Osteoblast (primary cell): ENCODE results near the gene BABAM1. TPM values are rescaled to one million over a fixed set of nuclear protein-coding genes. Genes with fewer than 3 reads are reported as not detected.

Experiments
- DNase-seq: peaks from one replicate; pipeline ENCODE4 v3.0.0; 2011; ENCODE audit warnings: low spot score, mixed read lengths; ENCODE audit not compliant: insufficient read length; ENCODE audit errors: missing footprints
- H2AFZ ChIP-seq: 2 replicates; pipeline ENCODE4 v1.6.0; 2011; ENCODE audit warnings: mild to moderate bottlenecking, low read length
- H3K27ac ChIP-seq: 2 replicates; pipeline ENCODE4 v1.5.1; 2011; ENCODE audit warnings: mild to moderate bottlenecking, low read depth, low read length, moderate library complexity
- H3K27me3 ChIP-seq: 2 replicates; pipeline ENCODE4 v1.6.0; 2012; ENCODE audit warnings: mild to moderate bottlenecking, control low read depth, inconsistent platforms, low read length, moderate library complexity; ENCODE audit not compliant: insufficient read depth
- H3K36me3 ChIP-seq: 2 replicates; pipeline ENCODE4 v1.5.1; 2011; ENCODE audit warnings: mild to moderate bottlenecking, low read length, control low read depth, moderate library complexity; ENCODE audit not compliant: insufficient read depth
- H3K4me1 ChIP-seq: 2 replicates; pipeline ENCODE4 v1.5.1; 2011; ENCODE audit warnings: mild to moderate bottlenecking, low read length, control low read depth, moderate library complexity; ENCODE audit not compliant: insufficient read depth
- H3K4me2 ChIP-seq: 2 replicates; pipeline ENCODE4 v1.6.0; 2011; ENCODE audit warnings: mild to moderate bottlenecking, low read length; ENCODE audit not compliant: insufficient read depth
- H3K4me3 ChIP-seq: fragments of 200-600 bp; sonication (generic); 3 replicates; pipeline ENCODE4 v1.5.1; 2012; ENCODE audit warnings: mild to moderate bottlenecking, low read length, inconsistent platforms; ENCODE audit not compliant: insufficient read depth
- H3K79me2 ChIP-seq: 2 replicates; pipeline ENCODE4 v1.6.0; 2012; ENCODE audit warnings: mild to moderate bottlenecking, low read length, control low read depth, inconsistent platforms; ENCODE audit not compliant: insufficient read depth
- H3K9me3 ChIP-seq: 2 replicates; pipeline ENCODE4 v1.5.1; 2011; ENCODE audit warnings: low read depth, low read length, control low read depth
- H4K20me1 ChIP-seq: 2 replicates; pipeline ENCODE4 v1.6.0; 2012; ENCODE audit warnings: mild to moderate bottlenecking, low read length, control low read depth; ENCODE audit not compliant: insufficient read depth
- CTCF ChIP-seq: IDR thresholded peaks from 2 replicates; pipeline ENCODE4 v1.5.1; 2011; ENCODE audit warnings: mild to moderate bottlenecking, low read depth, low read length, moderate library complexity; ENCODE audit errors: extremely low read depth
- total RNA-seq: library from RNA; depleted of rRNA; stranded (reverse); fragments of >200 nt; gene quantifications from 2 replicates; pipeline ENCODE4 v1.2.3, GENCODE V29; 2012

The BABAM1 gene
- total RNA-seq, 1 donor, result 76.7 TPM

- H3K27me3 ChIP-seq, result no peaks in the 10 kb centered on the region
- peak; percentile 98 for DNase-seq
- peak; percentile 70 for TF ChIP-seq CTCF
- peaks cover 27% of the 10 kb centered on the region for H3K79me2 ChIP-seq
- peak within 1 kb of the TSS; percentile 88 for H3K4me2 ChIP-seq
- peak within 1 kb of the TSS; percentile 68 for H3K27ac ChIP-seq
- H2AFZ ChIP-seq, result peak within 1 kb of the TSS; percentile 99
- peaks cover 41% of the 10 kb centered on the region for H3K4me1 ChIP-seq
- peak within 1 kb of the TSS; percentile 99 for H3K4me3 ChIP-seq
- peaks cover 7% of the 10 kb centered on the region for H4K20me1 ChIP-seq
- no peaks in the 10 kb centered on the region for H3K36me3 ChIP-seq
- H3K9me3 ChIP-seq, result no peaks in the 10 kb centered on the region
These were observed 38.5 kb downstream of the BABAM1 start, which contains the start of gene MRPL34 for GRCh38 chr19:17305517-17306284. Gene MRPL34, plus strand, starts transcription at chr19:17305872. Its CDS starts 21 bp downstream, at chr19:17305893.

- H3K4me2 ChIP-seq, result peak overlapping the region; percentile 88
- DNase-seq, result peak; percentile 71
- H3K4me3 ChIP-seq, result peak overlapping the region; percentile 99
- peaks cover 43% of the 10 kb centered on the region for H3K4me1 ChIP-seq
- peaks cover 11% of the 10 kb centered on the region for H4K20me1 ChIP-seq
- H2AFZ ChIP-seq, result peak overlapping the region; percentile 99
- peaks cover 33% of the 10 kb centered on the region for H3K79me2 ChIP-seq
- H3K27me3 ChIP-seq, result no peaks in the 10 kb centered on the region
- no peak for TF ChIP-seq CTCF
- H3K36me3 ChIP-seq, result no peaks in the 10 kb centered on the region
- no peaks in the 10 kb centered on the region for H3K9me3 ChIP-seq
- peak overlapping the region; percentile 68 for H3K27ac ChIP-seq
These were observed 39.1 kb downstream of the BABAM1 start for GRCh38 chr19:17306285-17306714.

- peaks cover 26% of the 10 kb centered on the region for H4K20me1 ChIP-seq
- no peak overlapping the region for H3K4me3 ChIP-seq
- H3K27me3 ChIP-seq, result no peaks in the 10 kb centered on the region
- H3K36me3 ChIP-seq, result peaks cover 9% of the 10 kb centered on the region
- DNase-seq, result peak; percentile 30
- H2AFZ ChIP-seq, result no peak overlapping the region
- no peak overlapping the region for H3K4me2 ChIP-seq
- no peak for TF ChIP-seq CTCF
- H3K4me1 ChIP-seq, result peaks cover 49% of the 10 kb centered on the region
- H3K9me3 ChIP-seq, result no peaks in the 10 kb centered on the region
- no peak overlapping the region for H3K27ac ChIP-seq
- peaks cover 46% of the 10 kb centered on the region for H3K79me2 ChIP-seq
These were observed 40.7 kb downstream of the BABAM1 start for GRCh38 chr19:17307876-17308377.
